Osteocyte (in vitro differentiated cells): Measurements from ENCODE around the gene ARHGAP6. TPM values are rescaled to one million over a fixed set of nuclear protein-coding genes. Genes with fewer than 3 reads are reported as not detected.

ENCODE experiments used
- DNase-seq: peaks from one replicate; pipeline ENCODE4 v3.0.0; 2021; ENCODE audit warnings: mixed read lengths; ENCODE audit not compliant: unreplicated experiment; ENCODE audit errors: extremely low spot score
- H3K27ac Mint-ChIP-seq: one replicate; pipeline ENCODE4 v1.8.0; 2021; ENCODE audit warnings: mild to moderate bottlenecking, mixed read lengths; ENCODE audit not compliant: unreplicated experiment
- H3K27me3 Mint-ChIP-seq: one replicate; pipeline ENCODE4 v1.8.0; 2021; ENCODE audit warnings: mixed read lengths; ENCODE audit not compliant: unreplicated experiment
- H3K36me3 Mint-ChIP-seq: one replicate; pipeline ENCODE4 v1.8.0; 2021; ENCODE audit warnings: mixed read lengths; ENCODE audit not compliant: unreplicated experiment
- H3K4me1 Mint-ChIP-seq: one replicate; pipeline ENCODE4 v1.8.0; 2021; ENCODE audit warnings: mixed read lengths; ENCODE audit not compliant: unreplicated experiment
- H3K4me3 Mint-ChIP-seq: one replicate; pipeline ENCODE4 v1.8.0; 2021; ENCODE audit warnings: mild to moderate bottlenecking, moderate library complexity, mixed read lengths; ENCODE audit not compliant: unreplicated experiment
- H3K9me3 Mint-ChIP-seq: one replicate; pipeline ENCODE4 v1.8.0; 2021; ENCODE audit warnings: mixed read lengths; ENCODE audit not compliant: unreplicated experiment
- total RNA-seq: library from RNA; stranded (reverse); gene quantifications from 2 replicates; pipeline ENCODE4 v1.2.1, GENCODE V29; 2021
- TF ChIP-seq, protein P1 (sequence below): fragments of 200-600 bp; sonication (generic); IDR thresholded peaks from 2 replicates; pipeline ENCODE4 v1.5.0; 2021; ENCODE audit warnings: antibody characterized with exemption, mild to moderate bottlenecking, moderate library complexity

Gene ARHGAP6
- total RNA-seq, 1 donor from 2014 or later = 3.5 TPM

DNA sequence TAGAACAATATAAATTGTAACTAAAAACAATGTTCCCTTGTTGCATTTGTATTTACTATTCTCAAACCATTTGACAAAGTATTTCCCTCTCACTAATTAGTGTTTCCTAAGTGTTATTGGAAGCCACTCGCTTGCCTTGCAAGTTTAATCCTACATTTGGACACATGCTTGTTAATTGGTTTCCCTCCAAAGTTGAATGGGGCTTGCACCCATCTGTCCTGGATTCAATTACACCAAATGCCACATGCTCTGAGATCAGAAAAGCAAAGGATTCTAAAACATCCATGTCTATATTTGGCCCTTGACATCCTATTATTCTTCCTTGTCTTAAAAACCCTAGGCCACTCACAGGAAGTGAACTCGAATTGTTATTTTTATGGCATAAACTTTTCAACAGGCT is 225.9 kb downstream of the ARHGAP6 start:
- H3K27me3 Mint-ChIP-seq = no peaks in the 10 kb centered on the region
- no peak for DNase-seq
- TF ChIP-seq, protein P1, sequence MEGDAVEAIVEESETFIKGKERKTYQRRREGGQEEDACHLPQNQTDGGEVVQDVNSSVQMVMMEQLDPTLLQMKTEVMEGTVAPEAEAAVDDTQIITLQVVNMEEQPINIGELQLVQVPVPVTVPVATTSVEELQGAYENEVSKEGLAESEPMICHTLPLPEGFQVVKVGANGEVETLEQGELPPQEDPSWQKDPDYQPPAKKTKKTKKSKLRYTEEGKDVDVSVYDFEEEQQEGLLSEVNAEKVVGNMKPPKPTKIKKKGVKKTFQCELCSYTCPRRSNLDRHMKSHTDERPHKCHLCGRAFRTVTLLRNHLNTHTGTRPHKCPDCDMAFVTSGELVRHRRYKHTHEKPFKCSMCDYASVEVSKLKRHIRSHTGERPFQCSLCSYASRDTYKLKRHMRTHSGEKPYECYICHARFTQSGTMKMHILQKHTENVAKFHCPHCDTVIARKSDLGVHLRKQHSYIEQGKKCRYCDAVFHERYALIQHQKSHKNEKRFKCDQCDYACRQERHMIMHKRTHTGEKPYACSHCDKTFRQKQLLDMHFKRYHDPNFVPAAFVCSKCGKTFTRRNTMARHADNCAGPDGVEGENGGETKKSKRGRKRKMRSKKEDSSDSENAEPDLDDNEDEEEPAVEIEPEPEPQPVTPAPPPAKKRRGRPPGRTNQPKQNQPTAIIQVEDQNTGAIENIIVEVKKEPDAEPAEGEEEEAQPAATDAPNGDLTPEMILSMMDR = no peak
- H3K36me3 Mint-ChIP-seq = no peaks in the 10 kb centered on the region
- H3K9me3 Mint-ChIP-seq = peaks cover 10% of the 10 kb centered on the region
- H3K4me1 Mint-ChIP-seq = peaks cover 38% of the 10 kb centered on the region
- H3K27ac Mint-ChIP-seq = no peak overlapping the region
- no peak overlapping the region for H3K4me3 Mint-ChIP-seq

DNA sequence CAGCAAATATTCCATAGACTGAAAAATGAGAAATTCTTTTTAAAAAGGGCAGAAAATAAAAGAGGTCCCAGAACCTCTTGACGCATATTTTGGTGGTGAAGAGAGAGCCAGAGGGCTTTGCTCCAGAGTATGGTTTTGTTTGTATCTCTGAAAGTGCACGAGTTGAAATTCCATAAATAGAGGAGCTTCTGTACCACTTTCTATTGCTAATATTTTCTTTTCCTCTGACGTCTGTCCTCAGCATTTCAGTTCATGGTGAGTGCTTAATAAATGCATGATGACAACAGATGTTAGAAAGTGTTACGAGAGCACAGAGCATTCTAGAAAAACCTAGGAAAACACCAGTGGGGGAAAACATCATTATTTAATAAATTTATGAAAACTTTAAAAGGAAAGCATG is 227.0 kb downstream of the ARHGAP6 start:
- H3K27ac Mint-ChIP-seq = peak overlapping the region; percentile 70
- peaks cover 38% of the 10 kb centered on the region for H3K4me1 Mint-ChIP-seq
- TF ChIP-seq, protein P1 = no peak
- peak overlapping the region; percentile 24 for H3K4me3 Mint-ChIP-seq
- H3K9me3 Mint-ChIP-seq = peaks cover 6% of the 10 kb centered on the region
- no peaks in the 10 kb centered on the region for H3K36me3 Mint-ChIP-seq
- no peaks in the 10 kb centered on the region for H3K27me3 Mint-ChIP-seq
- no peak for DNase-seq

DNA sequence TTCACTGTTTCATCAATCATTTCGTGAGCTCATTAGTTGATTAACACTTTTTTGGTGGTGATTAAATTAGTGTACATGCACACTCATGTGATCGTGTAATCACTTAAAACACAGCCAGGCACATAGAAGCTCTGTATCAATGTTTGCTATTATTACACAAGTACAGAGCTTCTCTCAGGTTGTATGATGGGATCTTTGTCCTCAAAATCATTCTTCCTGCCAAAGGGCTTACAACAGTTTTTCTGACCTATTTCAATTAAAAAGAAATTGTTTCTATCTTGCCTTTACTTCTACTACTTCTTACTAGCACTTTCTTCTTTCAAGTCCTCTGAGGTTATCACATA is 227.4 kb downstream of the ARHGAP6 start:
- TF ChIP-seq, protein P1 = no peak
- peaks cover 38% of the 10 kb centered on the region for H3K4me1 Mint-ChIP-seq
- peak overlapping the region; percentile 24 for H3K4me3 Mint-ChIP-seq
- DNase-seq = no peak
- H3K9me3 Mint-ChIP-seq = peaks cover 6% of the 10 kb centered on the region
- H3K27ac Mint-ChIP-seq = peak overlapping the region; percentile 70
- H3K27me3 Mint-ChIP-seq = no peaks in the 10 kb centered on the region
- H3K36me3 Mint-ChIP-seq = no peaks in the 10 kb centered on the region

DNA sequence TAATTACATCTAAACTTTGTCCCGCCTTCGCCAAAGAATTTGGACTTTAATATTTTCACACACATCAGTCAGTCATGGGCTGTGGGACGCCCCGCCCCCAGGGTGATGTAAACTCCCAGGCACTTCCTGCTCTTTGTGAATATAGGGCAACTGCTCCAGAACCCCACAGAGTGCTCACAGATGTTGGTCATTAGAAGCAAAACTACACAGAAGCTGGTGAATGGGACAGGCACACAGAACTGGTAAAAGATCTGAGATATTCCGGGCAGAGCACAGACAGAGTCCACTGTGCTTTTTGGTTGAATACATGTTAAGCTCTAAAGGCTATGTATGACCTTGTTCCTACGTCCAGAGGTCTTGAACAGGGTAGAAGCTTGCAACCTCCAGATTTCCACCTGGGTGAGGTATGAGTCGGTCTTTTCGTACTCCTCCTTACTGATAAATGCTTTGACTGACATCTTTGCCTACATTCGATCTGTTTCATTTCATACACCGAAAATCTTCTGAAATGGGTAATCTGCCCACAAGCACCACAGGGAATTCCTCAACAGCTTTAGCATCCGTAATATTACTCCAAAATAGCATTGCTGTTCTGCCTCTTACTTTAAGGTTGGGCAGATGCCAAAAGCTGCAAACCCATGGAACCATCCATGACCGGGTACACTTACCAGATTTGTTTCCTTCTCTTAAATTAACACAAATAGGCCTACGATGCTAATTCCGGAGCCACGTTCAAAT is 227.9 kb downstream of the ARHGAP6 start:
- Mint-ChIP-seq H3K4me3 (peak overlapping the region; percentile 28), H3K36me3 (no peaks in the 10 kb centered on the region), H3K27ac (peak overlapping the region; percentile 70), H3K4me1 (peaks cover 38% of the 10 kb centered on the region), H3K9me3 (peaks cover 6% of the 10 kb centered on the region), H3K27me3 (no peaks in the 10 kb centered on the region)
- TF ChIP-seq, protein P1 = no peak
- DNase-seq = no peak

DNA sequence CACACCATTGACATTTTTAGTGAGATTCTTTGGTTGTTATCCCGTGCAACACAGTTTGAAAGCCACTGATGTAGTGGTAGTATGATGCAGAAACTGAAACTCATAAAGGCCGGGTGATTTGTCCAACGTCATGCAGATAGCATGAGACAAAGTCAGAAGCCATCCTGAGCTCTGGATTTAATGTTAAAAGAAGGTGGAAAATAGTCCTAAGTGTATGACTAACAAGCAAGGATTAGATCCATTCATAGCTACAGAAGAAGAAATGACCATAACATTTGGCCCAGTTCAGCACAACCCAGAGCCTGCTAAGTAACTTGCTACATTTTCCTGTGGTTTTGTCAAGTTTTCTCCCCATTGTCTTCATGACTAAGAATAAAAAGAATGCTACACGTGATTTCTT is 230.2 kb downstream of the ARHGAP6 start:
- Mint-ChIP-seq H3K27me3 (no peaks in the 10 kb centered on the region), H3K9me3 (peaks cover 11% of the 10 kb centered on the region), H3K4me3 (no peak overlapping the region), H3K4me1 (peaks cover 43% of the 10 kb centered on the region), H3K36me3 (no peaks in the 10 kb centered on the region), H3K27ac (no peak overlapping the region)
- no peak for DNase-seq
- TF ChIP-seq, protein P1 = no peak
